IPS-18c (cell line): ENCODE results near the gene VAX1.
A peak's percentile ranks its signal among the peaks of the same experiment; 100 is the strongest.
"Not testable (repeated sequence)": the region's sequence is repeated elsewhere in the genome, so short reads cannot be mapped to it uniquely, and the experiment has no call there.

Experiments used
- H3K4me3 ChIP-seq: 2 replicates; pipeline ENCODE4 v1.7.0; 2013; ENCODE audit warnings: low read depth, mild to moderate bottlenecking, low read length, moderate library complexity; ENCODE audit not compliant: insufficient read depth
- H3K9me3 ChIP-seq: one replicate; pipeline ENCODE4 v1.6.1; 2013; ENCODE audit warnings: mild to moderate bottlenecking, low read length, moderate library complexity; ENCODE audit not compliant: control insufficient read depth, insufficient read depth

VAX1 gene

GRCh38 chr10:117137911-117138642 lies at the start of gene VAX1:
VAX1 (minus strand) TSS chr10:117138270; CDS start chr10:117138056, 214 bp downstream.
- Histone ChIP-seq H3K9me3 (no peaks in the 10 kb centered on the region), H3K4me3 (peak within 1 kb of the TSS; percentile 44)

- no peak overlapping the region for H3K4me3 ChIP-seq
- no peaks in the 10 kb centered on the region for H3K9me3 ChIP-seq
Measured at GRCh38 chr10:117186832-117187615, 49.0 kb upstream of the VAX1 start.

- H3K4me3 ChIP-seq, H3K9me3 ChIP-seq: not testable (repeated sequence)
Measured at GRCh38 chr10:117185817-117186216, 47.7 kb upstream of the VAX1 start.

- Histone ChIP-seq H3K4me3 (no peak overlapping the region), H3K9me3 (no peaks in the 10 kb centered on the region)
Measured at GRCh38 chr10:117184821-117185220, 46.8 kb upstream of the VAX1 start.

- Histone ChIP-seq H3K9me3 (no peaks in the 10 kb centered on the region), H3K4me3 (no peak overlapping the region)
Measured at GRCh38 chr10:117184296-117184695, 46.2 kb upstream of the VAX1 start.

GRCh38 chr10:117178190-117178589 lies 40.1 kb upstream of the VAX1 start:
- Histone ChIP-seq H3K4me3 (no peak overlapping the region), H3K9me3 (no peaks in the 10 kb centered on the region)

- peak overlapping the region; percentile 53; the same call in 1 of the 2 replicates for H3K4me3 ChIP-seq
Measured at GRCh38 chr10:117175901-117176534, 37.9 kb upstream of the VAX1 start.

GRCh38 chr10:117175215-117175900 lies 37.3 kb upstream of the VAX1 start:
- peak overlapping the region; percentile 53 for H3K4me3 ChIP-seq
- no peaks in the 10 kb centered on the region for H3K9me3 ChIP-seq

More at GRCh38 chr10:117175901-117176534, 37.9 kb upstream of the VAX1 start:
- no peaks in the 10 kb centered on the region for H3K9me3 ChIP-seq

- Histone ChIP-seq H3K9me3 (no peaks in the 10 kb centered on the region), H3K4me3 (peak overlapping the region; percentile 53)
Measured at GRCh38 chr10:117174439-117175214, 36.6 kb upstream of the VAX1 start.

- no peak overlapping the region for H3K4me3 ChIP-seq
- H3K9me3 ChIP-seq: no peaks in the 10 kb centered on the region
Measured at GRCh38 chr10:117170244-117170643, 32.2 kb upstream of the VAX1 start.

GRCh38 chr10:117169480-117169879 lies 31.4 kb upstream of the VAX1 start:
- Histone ChIP-seq H3K4me3 (no peak overlapping the region), H3K9me3 (no peaks in the 10 kb centered on the region)

- Histone ChIP-seq H3K9me3 (no peaks in the 10 kb centered on the region), H3K4me3 (peak overlapping the region; percentile 61; the same call in 1 of the 2 replicates)
Measured at GRCh38 chr10:117168729-117169128, 30.7 kb upstream of the VAX1 start.

- no peaks in the 10 kb centered on the region for H3K9me3 ChIP-seq
- peak overlapping the region; percentile 61 for H3K4me3 ChIP-seq
Measured at GRCh38 chr10:117167789-117168674, 30.0 kb upstream of the VAX1 start.

GRCh38 chr10:117167346-117167788 lies 29.3 kb upstream of the VAX1 start:
- Histone ChIP-seq H3K4me3 (no peak overlapping the region; the same call in 1 of the 2 replicates), H3K9me3 (no peaks in the 10 kb centered on the region)

- Histone ChIP-seq H3K9me3 (no peaks in the 10 kb centered on the region), H3K4me3 (peak overlapping the region; percentile 34; the same call in 1 of the 2 replicates)
Measured at GRCh38 chr10:117166418-117167345, 28.6 kb upstream of the VAX1 start.
